Endodermal cell (in vitro differentiated cells): ENCODE measurements around the gene TACC2. TPM values are rescaled to one million over a fixed set of nuclear protein-coding genes. Genes with fewer than 3 reads are reported as not detected.

Experiments used
- DNase-seq: peaks from one replicate; pipeline ENCODE4 v3.0.0-alpha.2; 2017
- H3K27ac ChIP-seq: 2 replicates; pipeline ENCODE4 v1.5.1; 2013; ENCODE audit warnings: mild to moderate bottlenecking, low read depth, low read length, moderate library complexity
- H3K27me3 ChIP-seq: 2 replicates; pipeline ENCODE4 v1.6.1; 2013; ENCODE audit warnings: mild to moderate bottlenecking, low read length, moderate library complexity; ENCODE audit not compliant: insufficient read depth, control insufficient read depth, poor library complexity, severe bottlenecking
- H3K36me3 ChIP-seq: 2 replicates; pipeline ENCODE4 v1.7.0; 2013; ENCODE audit warnings: mild to moderate bottlenecking, low read length, moderate library complexity; ENCODE audit not compliant: control insufficient read depth, insufficient read depth
- H3K4me1 ChIP-seq: one replicate; pipeline ENCODE4 v1.7.0; 2013; ENCODE audit warnings: low read length; ENCODE audit not compliant: control insufficient read depth, insufficient read depth
- H3K4me3 ChIP-seq: 2 replicates; pipeline ENCODE4 v1.5.1; 2013; ENCODE audit warnings: mild to moderate bottlenecking, low read length, moderate library complexity
- H3K9ac ChIP-seq: 2 replicates; pipeline ENCODE4 v1.6.1; 2013; ENCODE audit warnings: mild to moderate bottlenecking, low read length, moderate library complexity; ENCODE audit not compliant: poor library complexity, severe bottlenecking; ENCODE audit errors: extremely low read depth
- H3K9me3 ChIP-seq: 2 replicates; pipeline ENCODE4 v1.6.1; 2013; ENCODE audit warnings: mild to moderate bottlenecking, low read length, moderate library complexity; ENCODE audit not compliant: control insufficient read depth
- H3K27ac Mint-ChIP-seq: 2 replicates; pipeline ENCODE4 v1.8.0; 2020; ENCODE audit warnings: mixed read lengths
- H3K27me3 Mint-ChIP-seq: 2 replicates; pipeline ENCODE4 v1.8.0; 2021; ENCODE audit warnings: mild to moderate bottlenecking, mixed read lengths; ENCODE audit not compliant: insufficient read depth
- H3K36me3 Mint-ChIP-seq: 2 replicates; pipeline ENCODE4 v1.8.0; 2020; ENCODE audit warnings: low read depth, mixed read lengths
- H3K4me1 Mint-ChIP-seq: 2 replicates; pipeline ENCODE4 v1.8.0; 2020; ENCODE audit warnings: mixed read lengths
- H3K4me3 Mint-ChIP-seq: 2 replicates; pipeline ENCODE4 v1.8.0; 2020; ENCODE audit warnings: mild to moderate bottlenecking, moderate library complexity, mixed read lengths
- H3K9me3 Mint-ChIP-seq: 2 replicates; pipeline ENCODE4 v1.8.0; 2020; ENCODE audit warnings: mild to moderate bottlenecking, mixed read lengths
- WGBS, 2 experiments: methylation state at CpG; one replicate each; pipeline versions ENCODE4 v1.1.5 to v1.1.7; 2013; ENCODE audit warnings: missing lambda C conversion rate in 2 of 2, mixed read lengths in 1 of 2; ENCODE audit not compliant: insufficient coverage in 1 of 2, insufficient read length in 1 of 2; 5-methylcytosine and 5-hydroxymethylcytosine counted together
- total RNA-seq, 2 donors: library from RNA; stranded (reverse); fragmentation: NEBNext Ultra II Directional in 1 of 2; extraction: Animal tissue kit (Norgen Biotek cat#: 25700) in 1 of 2; gene quantifications; 2 replicates in 1 of 2; 3 replicates in 1 of 2; pipeline ENCODE4 v1.2.1, GENCODE V29; 2021
- TF ChIP-seq, protein P1 (sequence below): fragments of 200-600 bp; sonication (generic); conservative IDR thresholded peaks from 2 replicates; pipeline ENCODE4 v1.5.0; 2021; ENCODE audit warnings: antibody characterized with exemption, mild to moderate bottlenecking

The TACC2 gene
- total RNA-seq, 2 donors from 2014 or later = 24.5 to 34.1 TPM

GRCh38 chr10:122087436-122087835, 98.5 kb downstream of the TACC2 start:
- Mint-ChIP-seq H3K27me3 (peaks cover 9% of the 10 kb centered on the region), H3K9me3 (no peaks in the 10 kb centered on the region), H3K4me3 (no peak overlapping the region), H3K4me1 (no peaks in the 10 kb centered on the region), H3K27ac (no peak overlapping the region), H3K36me3 (no peaks in the 10 kb centered on the region)
- TF ChIP-seq, protein P1, sequence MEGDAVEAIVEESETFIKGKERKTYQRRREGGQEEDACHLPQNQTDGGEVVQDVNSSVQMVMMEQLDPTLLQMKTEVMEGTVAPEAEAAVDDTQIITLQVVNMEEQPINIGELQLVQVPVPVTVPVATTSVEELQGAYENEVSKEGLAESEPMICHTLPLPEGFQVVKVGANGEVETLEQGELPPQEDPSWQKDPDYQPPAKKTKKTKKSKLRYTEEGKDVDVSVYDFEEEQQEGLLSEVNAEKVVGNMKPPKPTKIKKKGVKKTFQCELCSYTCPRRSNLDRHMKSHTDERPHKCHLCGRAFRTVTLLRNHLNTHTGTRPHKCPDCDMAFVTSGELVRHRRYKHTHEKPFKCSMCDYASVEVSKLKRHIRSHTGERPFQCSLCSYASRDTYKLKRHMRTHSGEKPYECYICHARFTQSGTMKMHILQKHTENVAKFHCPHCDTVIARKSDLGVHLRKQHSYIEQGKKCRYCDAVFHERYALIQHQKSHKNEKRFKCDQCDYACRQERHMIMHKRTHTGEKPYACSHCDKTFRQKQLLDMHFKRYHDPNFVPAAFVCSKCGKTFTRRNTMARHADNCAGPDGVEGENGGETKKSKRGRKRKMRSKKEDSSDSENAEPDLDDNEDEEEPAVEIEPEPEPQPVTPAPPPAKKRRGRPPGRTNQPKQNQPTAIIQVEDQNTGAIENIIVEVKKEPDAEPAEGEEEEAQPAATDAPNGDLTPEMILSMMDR = no peak
- Histone ChIP-seq H3K4me3 (no peak overlapping the region), H3K36me3 (no peaks in the 10 kb centered on the region), H3K9ac (no peak overlapping the region), H3K27ac (no peak overlapping the region), H3K4me1 (peaks cover 3% of the 10 kb centered on the region), H3K27me3 (no peaks in the 10 kb centered on the region), H3K9me3 (no peaks in the 10 kb centered on the region)
- WGBS, 2 experiments = 90 to 96% methylated on average over 9 of the region's 9 CpGs
- no peak for DNase-seq

DNA sequence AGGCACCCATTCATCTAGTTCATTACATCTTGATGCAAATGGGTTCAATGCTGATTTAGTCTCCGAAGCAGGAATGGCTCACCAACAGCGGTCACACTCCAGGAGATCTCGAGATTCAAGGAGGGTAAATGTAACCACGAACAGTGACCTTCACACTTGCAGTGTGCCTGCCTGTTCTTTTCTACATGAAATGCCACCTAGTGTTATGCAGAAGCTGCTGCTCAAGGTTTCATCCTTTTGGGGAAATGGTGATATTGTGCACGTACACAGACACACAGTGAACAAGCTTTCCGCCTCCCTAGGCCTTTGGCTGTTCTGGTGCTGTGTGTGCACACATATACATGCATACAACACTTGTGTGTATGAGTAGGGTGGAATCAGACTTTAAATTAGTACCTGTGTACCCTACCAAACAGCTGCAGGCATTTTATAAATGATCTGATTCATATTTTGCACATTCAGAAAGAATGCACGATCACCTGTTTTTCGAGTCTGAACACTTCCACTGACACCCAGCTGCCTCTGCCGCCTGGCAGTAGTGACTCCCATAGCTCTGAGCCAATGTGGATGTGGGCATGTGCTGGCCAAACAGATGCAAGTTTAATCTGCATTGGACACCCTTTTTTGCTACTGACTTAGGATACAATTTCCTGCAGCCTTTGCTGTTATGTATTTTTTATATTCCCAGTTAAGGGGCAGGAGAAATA, 100.5 kb downstream of the TACC2 start:
- Histone ChIP-seq H3K9ac (no peak overlapping the region), H3K36me3 (no peaks in the 10 kb centered on the region), H3K4me1 (peaks cover 6% of the 10 kb centered on the region), H3K9me3 (no peaks in the 10 kb centered on the region), H3K27me3 (no peaks in the 10 kb centered on the region), H3K27ac (no peak overlapping the region), H3K4me3 (no peak overlapping the region)
- no peak overlapping the region for H3K27ac Mint-ChIP-seq
- H3K4me1 Mint-ChIP-seq = peaks cover 6% of the 10 kb centered on the region
- no peak overlapping the region for H3K4me3 Mint-ChIP-seq
- no peaks in the 10 kb centered on the region for H3K9me3 Mint-ChIP-seq
- TF ChIP-seq, protein P1 = no peak
- no peaks in the 10 kb centered on the region for H3K36me3 Mint-ChIP-seq
- 86 to 97% methylated on average over 7 to 9 of the region's 9 CpGs for WGBS, 2 experiments
- no peak for DNase-seq
- peaks cover 5% of the 10 kb centered on the region for H3K27me3 Mint-ChIP-seq

DNA sequence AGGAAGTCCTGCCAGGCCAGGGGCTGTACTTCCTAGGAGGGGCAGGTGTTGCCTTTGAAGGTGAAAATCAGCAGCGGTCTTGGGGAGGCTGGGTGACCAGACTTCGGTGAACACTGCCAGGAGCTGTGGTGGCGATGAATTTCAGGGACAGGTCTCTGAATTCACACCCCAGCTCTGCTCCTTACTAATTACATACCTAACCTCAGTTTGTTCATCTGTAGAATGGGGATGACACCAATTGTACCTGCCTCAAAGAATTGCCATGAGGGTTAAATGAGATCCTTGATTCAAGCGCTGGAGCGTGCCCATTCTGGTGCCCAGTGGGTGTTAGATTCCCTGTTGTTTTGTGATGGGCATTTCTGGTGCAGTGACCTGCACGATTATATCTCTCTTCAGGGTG, 102.8 kb downstream of the TACC2 start:
- Histone ChIP-seq H3K4me3 (no peak overlapping the region), H3K9me3 (no peaks in the 10 kb centered on the region), H3K27me3 (no peaks in the 10 kb centered on the region), H3K27ac (no peak overlapping the region), H3K36me3 (no peaks in the 10 kb centered on the region), H3K9ac (no peak overlapping the region), H3K4me1 (peaks cover 6% of the 10 kb centered on the region)
- no peak overlapping the region for H3K27ac Mint-ChIP-seq
- no peak for DNase-seq
- WGBS, 2 experiments = 80 to 91% methylated on average over 5 to 6 of the region's 6 CpGs
- H3K36me3 Mint-ChIP-seq = no peaks in the 10 kb centered on the region
- no peaks in the 10 kb centered on the region for H3K9me3 Mint-ChIP-seq
- no peak overlapping the region for H3K4me3 Mint-ChIP-seq
- TF ChIP-seq, protein P1 = no peak
- peaks cover 6% of the 10 kb centered on the region for H3K4me1 Mint-ChIP-seq
- H3K27me3 Mint-ChIP-seq = no peaks in the 10 kb centered on the region
